NCI-H1417 (cell line): ENCODE data around the gene OXGR1.
A peak's percentile ranks its signal among the peaks of the same experiment; 100 is the strongest.

Experiments
- DNase-seq, 3 experiments: peaks; one replicate each; lab custom pipeline; 2025; lab: John Stamatoyannopoulos, UW

The OXGR1 gene

GRCh38 chr13:96963786-96964475 is 30.3 kb downstream of the OXGR1 start:
- DNase-seq = no peak

GRCh38 chr13:96960379-96960778 is 33.9 kb downstream of the OXGR1 start:
- no peak for DNase-seq

GRCh38 chr13:96958286-96958891 is 35.9 kb downstream of the OXGR1 start:
- peak; percentile 34 to 85 (median 79) for DNase-seq

- DNase-seq = no peak
These were observed 41.7 kb downstream of the OXGR1 start for GRCh38 chr13:96952595-96952994.

GRCh38 chr13:96948127-96948526 is 46.1 kb downstream of the OXGR1 start:
- no peak for DNase-seq

- no peak for DNase-seq
These were observed 46.8 kb downstream of the OXGR1 start for GRCh38 chr13:96947343-96947910.

GRCh38 chr13:96946709-96947311 is 47.5 kb downstream of the OXGR1 start:
- DNase-seq = peak in 1 of 3 experiments; percentile 56

- DNase-seq = no peak
These were observed 53.3 kb downstream of the OXGR1 start for GRCh38 chr13:96940961-96941360.

GRCh38 chr13:96935901-96936300 is 58.4 kb downstream of the OXGR1 start:
- no peak for DNase-seq
